ENCODE results near the gene CCDC38.
A peak's percentile ranks its signal among the peaks of the same experiment; 100 is the strongest.

Gene CCDC38

GRCh38 chr12:95898081-95898480, 44.3 kb downstream of the CCDC38 start:
- in situ Hi-C loops (cut with HindIII; ENCODE audit: low sequenced_read_pairs) = no loop called here
- no peak overlapping the region for H3K4me3 ChIP-seq (ENCODE audit: low read depth, low read length)
- DNase-seq (ENCODE audit: low read depth, low spot score) = no peak
- TF ChIP-seq, protein P1, sequence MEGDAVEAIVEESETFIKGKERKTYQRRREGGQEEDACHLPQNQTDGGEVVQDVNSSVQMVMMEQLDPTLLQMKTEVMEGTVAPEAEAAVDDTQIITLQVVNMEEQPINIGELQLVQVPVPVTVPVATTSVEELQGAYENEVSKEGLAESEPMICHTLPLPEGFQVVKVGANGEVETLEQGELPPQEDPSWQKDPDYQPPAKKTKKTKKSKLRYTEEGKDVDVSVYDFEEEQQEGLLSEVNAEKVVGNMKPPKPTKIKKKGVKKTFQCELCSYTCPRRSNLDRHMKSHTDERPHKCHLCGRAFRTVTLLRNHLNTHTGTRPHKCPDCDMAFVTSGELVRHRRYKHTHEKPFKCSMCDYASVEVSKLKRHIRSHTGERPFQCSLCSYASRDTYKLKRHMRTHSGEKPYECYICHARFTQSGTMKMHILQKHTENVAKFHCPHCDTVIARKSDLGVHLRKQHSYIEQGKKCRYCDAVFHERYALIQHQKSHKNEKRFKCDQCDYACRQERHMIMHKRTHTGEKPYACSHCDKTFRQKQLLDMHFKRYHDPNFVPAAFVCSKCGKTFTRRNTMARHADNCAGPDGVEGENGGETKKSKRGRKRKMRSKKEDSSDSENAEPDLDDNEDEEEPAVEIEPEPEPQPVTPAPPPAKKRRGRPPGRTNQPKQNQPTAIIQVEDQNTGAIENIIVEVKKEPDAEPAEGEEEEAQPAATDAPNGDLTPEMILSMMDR (IDR thresholded peaks at IDR 0.05; ENCODE audit: low read depth, low read length) = no peak

- in situ Hi-C loops (cut with HindIII; ENCODE audit: low sequenced_read_pairs) = no loop called here
- DNase-seq (ENCODE audit: low read depth, low spot score) = no peak
- TF ChIP-seq, protein P1 (IDR thresholded peaks at IDR 0.05; ENCODE audit: low read depth, low read length) = no peak
- no peak overlapping the region for H3K4me3 ChIP-seq (ENCODE audit: low read depth, low read length)
Measured at GRCh38 chr12:95896846-95897245, 45.6 kb downstream of the CCDC38 start.

DNA sequence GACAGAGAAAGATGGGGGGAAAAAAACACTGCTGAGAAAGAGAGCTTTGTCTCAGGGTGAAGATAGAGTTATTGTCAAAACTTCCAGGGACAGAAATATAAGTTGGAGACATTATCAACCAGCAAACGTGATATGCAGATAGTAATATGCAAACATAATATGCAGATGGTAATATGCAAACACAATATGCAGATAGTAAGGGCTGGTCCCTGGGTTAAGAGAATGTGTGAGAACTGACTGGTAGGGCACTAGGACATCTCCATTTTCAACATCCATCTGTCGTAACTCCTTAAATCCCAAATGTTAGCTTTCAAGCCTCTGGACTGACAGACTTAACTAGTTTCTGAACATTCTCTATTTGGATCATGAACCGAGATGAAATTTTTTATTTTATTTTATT, 51.5 kb downstream of the CCDC38 start:
- TF ChIP-seq, protein P1 (IDR thresholded peaks at IDR 0.05; ENCODE audit: low read depth, low read length) = no peak
- H3K4me3 ChIP-seq (ENCODE audit: low read depth, low read length) = no peak overlapping the region
- DNase-seq (ENCODE audit: low read depth, low spot score) = no peak
- in situ Hi-C loops (cut with HindIII; ENCODE audit: low sequenced_read_pairs) = no loop called here

- DNase-seq (ENCODE audit: low read depth, low spot score) = no peak
- in situ Hi-C loops (cut with HindIII; ENCODE audit: low sequenced_read_pairs) = no loop called here
- TF ChIP-seq, protein P1 (IDR thresholded peaks at IDR 0.05; ENCODE audit: low read depth, low read length) = no peak
- H3K4me3 ChIP-seq (ENCODE audit: low read depth, low read length) = no peak overlapping the region
Measured at GRCh38 chr12:95887311-95887710, 55.1 kb downstream of the CCDC38 start.

GRCh38 chr12:95884998-95885397, 57.4 kb downstream of the CCDC38 start:
- in situ Hi-C loops (cut with HindIII; ENCODE audit: low sequenced_read_pairs) = no loop called here
- no peak for DNase-seq (ENCODE audit: low read depth, low spot score)
- TF ChIP-seq, protein P1 (IDR thresholded peaks at IDR 0.05; ENCODE audit: low read depth, low read length) = no peak
- H3K4me3 ChIP-seq (ENCODE audit: low read depth, low read length) = no peak overlapping the region

GRCh38 chr12:95882873-95883272, 59.5 kb downstream of the CCDC38 start:
- in situ Hi-C loops (cut with HindIII; ENCODE audit: low sequenced_read_pairs) = no loop called here
- TF ChIP-seq, protein P1 (IDR thresholded peaks at IDR 0.05; ENCODE audit: low read depth, low read length) = no peak
- DNase-seq (ENCODE audit: low read depth, low spot score) = no peak
- H3K4me3 ChIP-seq (ENCODE audit: low read depth, low read length) = no peak overlapping the region

DNA sequence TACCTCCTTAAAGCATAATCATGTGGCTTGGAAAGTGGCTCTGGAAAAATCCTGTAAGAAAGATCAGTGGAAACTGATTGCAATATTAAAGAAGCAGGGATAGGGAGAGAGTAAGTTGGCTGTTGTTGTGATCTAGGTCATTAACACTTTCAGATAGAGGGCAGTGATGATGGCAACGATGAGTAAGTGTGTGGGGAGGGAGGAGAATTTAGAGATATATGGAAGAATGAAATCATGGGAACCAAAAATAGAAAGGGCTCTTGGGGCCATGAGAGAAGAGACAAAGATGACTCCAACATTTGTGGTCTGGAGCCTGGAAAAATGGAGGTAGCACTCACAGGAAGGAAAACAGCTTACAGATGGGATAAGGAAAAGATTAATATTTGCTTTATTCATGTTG, 60.3 kb downstream of the CCDC38 start:
- peak; percentile 23 for DNase-seq (ENCODE audit: low read depth, low spot score)
- TF ChIP-seq, protein P1 (IDR thresholded peaks at IDR 0.05; ENCODE audit: low read depth, low read length) = no peak
- in situ Hi-C loops (cut with HindIII; ENCODE audit: low sequenced_read_pairs) = no loop called here

More for the DNA sequence above, 60.3 kb downstream of the CCDC38 start:
- no peak overlapping the region for H3K4me3 ChIP-seq (ENCODE audit: low read depth, low read length)

Data from astrocyte of the spinal cord (primary cell).